ENCODE results near the gene KLHL2. TPM values are rescaled to one million over a fixed set of nuclear protein-coding genes. Genes with fewer than 3 reads are reported as not detected.
"Not testable (repeated sequence)": the region's sequence is repeated elsewhere in the genome, so short reads cannot be mapped to it uniquely, and the experiment has no call there.

Gene KLHL2
- total RNA-seq, 2 donors from 2014 or later = 23.8 to 26.6 TPM

DNA sequence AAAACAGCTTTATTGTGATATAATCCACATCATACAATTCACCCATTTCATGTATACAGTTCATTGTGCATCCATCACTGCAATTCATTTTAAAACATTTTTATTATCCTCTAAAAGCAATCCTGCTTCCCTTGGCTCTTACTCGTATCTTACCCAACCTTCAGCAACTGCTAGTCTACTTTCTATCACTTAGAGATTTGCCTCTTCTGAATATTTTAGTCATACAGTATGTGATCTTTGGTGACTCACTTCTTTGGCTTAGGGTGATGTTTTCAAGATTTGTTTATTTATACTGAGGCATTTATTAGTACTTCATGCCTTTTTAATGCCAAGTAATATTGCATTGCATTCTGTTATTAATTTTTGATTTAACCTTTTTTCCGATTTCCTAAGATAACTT, 105.1 kb downstream of the KLHL2 start:
- intact Hi-C loops (cut with DNase I) = no loop called here
- no peak for DNase-seq (ENCODE audit: low spot score)

DNA sequence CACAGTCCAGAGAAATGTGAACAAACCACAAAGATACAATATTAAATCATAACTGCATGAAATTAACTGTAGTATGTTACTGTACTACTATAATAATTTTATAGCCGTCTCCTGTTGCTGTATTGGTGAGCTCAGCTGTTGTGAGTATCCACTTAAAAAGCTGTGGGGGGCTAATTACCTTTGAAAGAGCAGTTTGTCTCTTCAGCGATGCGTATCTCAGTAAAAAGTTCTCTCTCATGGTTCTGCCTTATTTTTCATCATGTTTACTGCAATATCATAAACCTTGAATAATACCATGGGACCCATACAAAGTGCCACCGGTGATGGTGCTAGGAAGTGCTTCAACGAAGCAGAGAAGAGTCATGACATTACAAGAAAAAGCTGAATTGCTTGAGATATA, 111.7 kb downstream of the KLHL2 start:
- intact Hi-C loops (cut with DNase I) = no loop called here
- DNase-seq (ENCODE audit: low spot score) = no peak

DNA sequence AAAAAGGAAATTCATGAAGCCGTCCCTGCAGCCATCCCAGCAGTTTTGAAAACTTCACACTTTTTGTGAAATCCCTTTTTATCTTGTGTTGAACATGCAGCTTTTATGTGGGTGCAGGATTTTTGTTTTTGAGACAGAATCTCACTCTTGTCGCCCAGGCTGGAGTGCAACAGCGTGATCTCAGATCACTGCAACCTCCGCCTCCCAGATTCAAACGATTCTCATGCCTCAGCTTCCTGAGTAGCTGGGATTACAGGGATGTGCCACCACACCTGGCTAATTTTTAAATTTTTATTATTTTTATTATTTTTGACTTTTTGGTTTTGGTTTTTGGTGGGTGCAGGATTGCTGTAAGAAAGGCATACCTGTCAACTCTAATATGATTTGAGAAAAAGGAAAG, 112.1 kb downstream of the KLHL2 start:
- intact Hi-C loops (cut with DNase I) = no loop called here
- DNase-seq (ENCODE audit: low spot score) = no peak

DNA sequence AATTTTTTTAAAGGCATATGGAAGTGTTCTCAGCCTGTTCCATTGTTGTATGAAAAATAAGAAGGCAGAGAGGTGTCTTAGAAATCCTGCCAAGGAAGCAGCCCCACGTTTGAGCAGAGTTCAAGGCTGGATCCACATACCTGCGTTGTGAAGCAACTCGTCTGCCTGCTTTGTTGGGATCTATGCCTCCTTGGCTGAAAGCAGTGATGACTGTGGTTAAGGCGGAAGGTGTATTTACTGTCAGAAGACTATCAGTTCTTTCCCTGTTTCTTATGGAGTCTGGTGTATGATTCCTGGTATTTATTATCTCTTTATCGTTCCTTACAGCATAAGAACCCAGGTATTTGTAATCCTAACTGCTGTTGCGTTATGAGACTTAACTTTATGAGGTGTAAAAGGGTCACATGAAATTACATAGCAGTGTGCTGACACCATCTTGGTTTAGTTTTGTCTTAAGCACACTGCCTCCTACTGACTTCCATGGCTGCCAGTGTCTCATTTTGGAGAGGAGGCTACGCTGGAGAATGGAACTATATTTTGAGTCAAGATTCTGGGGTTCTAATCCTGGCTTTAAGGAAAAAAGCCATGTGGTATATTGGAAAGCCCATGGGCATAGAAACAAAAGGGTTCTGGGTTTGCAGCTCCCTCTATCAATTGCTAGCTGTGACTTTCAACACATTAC, 117.0 kb downstream of the KLHL2 start:
- intact Hi-C loops (cut with DNase I) = loop anchor here in 1 of 2 donors (10.0 kb wide), 1 partner anchor 120 kb away; the partner anchor contains the start of gene KLHL2
- no peak for DNase-seq (ENCODE audit: low spot score)

DNA sequence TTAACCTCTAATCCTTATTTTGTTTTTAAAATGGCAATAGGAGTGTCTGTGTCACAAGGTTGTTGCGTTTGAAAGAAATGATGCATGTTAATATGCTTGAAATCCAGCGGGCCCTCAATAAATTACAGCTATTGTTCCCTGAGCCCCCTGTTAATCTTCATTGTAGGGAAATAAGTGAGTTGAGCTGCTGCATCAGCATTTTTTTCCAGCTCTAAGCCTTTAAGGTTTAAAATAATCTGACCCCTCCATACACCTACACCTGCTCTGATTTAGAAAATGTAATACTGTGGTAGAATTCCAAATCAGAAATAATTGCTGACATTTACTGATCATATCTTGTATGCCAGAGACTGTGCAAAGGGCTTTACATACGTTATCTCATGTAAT, 117.5 kb downstream of the KLHL2 start:
- no peak for DNase-seq (ENCODE audit: low spot score)
- intact Hi-C loops (cut with DNase I) = loop anchor here in 1 of 2 donors (10.0 kb wide), 1 partner anchor 120 kb away; the partner anchor contains the start of gene KLHL2

DNA sequence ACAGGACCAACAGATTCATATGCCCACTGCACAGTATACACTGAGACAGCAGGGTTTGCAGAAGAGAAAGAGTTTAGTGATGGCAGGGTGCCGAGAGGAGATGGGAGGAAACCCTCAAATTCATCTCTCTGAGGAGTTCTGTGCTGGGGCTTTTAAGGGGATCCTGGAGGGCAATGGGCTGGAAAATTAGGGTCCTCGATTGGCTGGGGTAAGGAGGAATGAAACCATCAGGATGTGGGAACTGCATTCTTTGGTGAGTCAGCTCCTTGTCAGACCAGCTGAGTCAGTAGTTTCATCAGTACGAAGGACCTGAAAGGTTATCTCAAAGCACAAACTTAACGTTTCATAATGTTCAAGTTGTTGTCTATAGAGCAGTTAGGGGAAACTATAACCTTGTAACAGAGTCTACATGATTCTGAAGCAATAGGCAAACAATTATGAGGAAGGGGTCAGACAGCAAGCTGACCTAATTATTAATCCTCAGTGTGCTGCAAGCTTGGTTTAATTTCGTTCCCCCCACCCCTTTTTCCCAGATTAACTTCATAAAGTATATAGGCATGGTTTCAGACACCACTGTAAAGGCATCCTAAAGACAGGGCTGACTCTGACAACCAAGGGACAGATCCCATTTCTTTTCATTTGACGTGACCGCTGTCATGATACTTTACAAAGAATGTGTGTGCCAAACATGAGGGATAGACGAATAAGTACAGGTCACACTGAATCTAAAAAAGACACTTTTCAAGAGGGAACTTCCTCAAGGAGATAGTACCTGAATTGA, 118.6 kb downstream of the KLHL2 start:
- intact Hi-C loops (cut with DNase I) = loop anchor here in 1 of 2 donors (10.0 kb wide), 1 partner anchor 121 kb away; the partner anchor contains the start of gene KLHL2

DNA sequence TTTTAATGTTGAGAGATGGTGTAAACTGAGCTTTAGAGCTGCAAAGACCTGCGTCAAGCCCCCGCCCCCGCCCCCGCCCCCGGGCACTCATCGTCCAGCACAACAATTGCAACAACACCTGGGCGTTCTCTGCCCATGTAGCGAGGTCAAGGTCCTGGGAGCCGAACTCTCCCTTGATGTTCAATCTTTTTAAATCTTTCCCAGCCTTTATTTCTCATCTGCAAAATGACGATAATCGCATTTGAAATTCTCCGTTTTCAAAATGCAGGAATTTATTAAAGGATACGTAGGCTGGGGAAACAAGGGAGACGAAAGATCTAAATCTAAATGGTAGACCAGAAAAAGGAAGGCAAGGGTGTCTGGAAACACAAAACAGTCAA, 119.5 kb downstream of the KLHL2 start:
- no peak for DNase-seq (ENCODE audit: low spot score)
- intact Hi-C loops (cut with DNase I) = loop anchor here in 1 of 2 donors (10.0 kb wide), 1 partner anchor 122 kb away; the partner anchor contains the start of gene KLHL2

More for the DNA sequence above, 118.6 kb downstream of the KLHL2 start:
- no peak for DNase-seq (ENCODE audit: low spot score)

DNA sequence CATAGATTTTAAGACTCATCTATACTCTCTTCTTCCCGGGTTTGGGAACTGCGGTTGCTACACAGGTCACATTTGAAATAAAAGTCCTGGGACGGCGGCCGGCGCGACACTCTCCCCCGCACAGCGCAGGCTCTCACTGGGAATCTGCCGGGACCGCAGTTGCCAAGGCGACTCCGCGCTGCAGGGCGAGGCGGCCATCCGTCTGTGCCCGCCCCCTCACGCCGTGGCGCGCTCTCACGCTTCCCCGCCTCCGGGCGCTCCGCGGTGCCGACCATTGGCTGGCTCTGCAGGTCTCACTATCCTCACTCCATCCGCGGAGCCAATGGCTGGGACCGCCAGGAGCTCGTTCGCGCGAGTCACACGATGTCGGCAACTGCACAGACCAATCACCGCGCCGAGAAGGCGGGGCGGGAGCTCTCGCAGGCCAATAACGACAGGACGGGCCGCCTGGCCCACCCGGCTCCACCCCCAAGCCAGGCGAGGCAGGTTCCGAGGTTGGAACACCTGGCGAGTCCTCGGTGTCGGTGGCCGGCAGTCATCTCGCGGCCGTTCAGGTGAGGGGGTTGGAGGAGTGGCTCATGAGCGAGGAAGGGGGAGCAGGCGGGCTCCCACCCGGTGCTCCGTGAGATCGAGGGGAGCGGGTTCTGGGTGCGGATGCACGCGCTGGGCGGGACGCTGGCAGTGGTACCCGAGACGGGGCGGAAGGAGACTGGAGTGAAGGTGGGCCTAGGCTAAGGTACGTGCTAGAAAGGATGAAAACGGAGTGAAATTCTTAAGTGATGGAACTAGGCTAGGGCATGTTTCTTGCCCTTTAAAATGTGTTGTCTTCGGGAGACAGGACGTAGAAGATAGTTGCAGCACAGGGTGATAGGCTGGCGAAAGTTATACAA, 120.1 kb downstream of the KLHL2 start, which contains the start of gene MSMO1:
Gene MSMO1, plus strand, starts transcription at position 459 of the 890 bp plus-strand sequence. CDS start 5,702 bp downstream, outside the sequence.
- DNase-seq (ENCODE audit: low spot score) = peak; percentile 100
- intact Hi-C loops (cut with DNase I) = loop anchor here in 1 of 2 donors (10.0 kb wide), 1 partner anchor 123 kb away; the partner anchor contains the start of gene KLHL2

DNA sequence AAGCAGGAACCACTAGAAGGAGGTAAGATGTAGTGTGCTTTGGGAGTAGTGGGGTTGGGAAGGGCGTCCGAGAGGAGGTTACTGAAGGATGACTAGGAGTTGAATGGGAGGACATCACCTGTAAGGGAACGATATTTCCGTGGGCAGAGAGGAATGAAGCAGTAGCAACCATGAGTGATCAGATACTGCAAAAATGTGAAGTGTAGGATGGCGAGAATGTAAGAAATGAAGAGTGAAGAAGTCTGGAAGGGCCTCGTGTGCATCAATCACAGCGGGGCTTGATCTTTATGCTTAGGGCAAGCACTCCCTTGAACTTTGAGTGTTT, 120.7 kb downstream of the KLHL2 start:
- DNase-seq (ENCODE audit: low spot score) = no peak
- intact Hi-C loops (cut with DNase I) = loop anchor here in 1 of 2 donors (10.0 kb wide), 1 partner anchor 123 kb away; the partner anchor contains the start of gene KLHL2

DNA sequence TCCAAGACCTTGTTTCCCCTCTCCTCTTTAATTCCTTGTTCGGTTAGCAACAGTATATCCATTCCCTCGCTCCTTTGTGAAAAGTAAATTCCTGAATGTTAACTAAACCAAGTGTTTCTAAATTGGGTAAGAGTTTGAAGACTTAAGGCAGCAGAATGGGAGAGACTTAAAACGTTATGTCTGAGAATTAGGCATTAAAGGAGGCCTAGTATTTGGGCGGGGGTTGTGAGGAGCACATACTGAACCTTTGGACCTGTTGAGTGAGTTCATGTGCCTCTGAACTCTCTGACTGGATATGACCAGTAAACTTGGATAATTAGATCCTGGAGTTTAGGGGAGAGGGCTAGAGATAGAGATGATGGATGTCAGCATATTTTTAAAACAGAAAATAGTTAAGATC, 121.3 kb downstream of the KLHL2 start:
- no peak for DNase-seq (ENCODE audit: low spot score)
- intact Hi-C loops (cut with DNase I) = loop anchor here in 1 of 2 donors (10.0 kb wide), 1 partner anchor 124 kb away; the partner anchor contains the start of gene KLHL2

DNA sequence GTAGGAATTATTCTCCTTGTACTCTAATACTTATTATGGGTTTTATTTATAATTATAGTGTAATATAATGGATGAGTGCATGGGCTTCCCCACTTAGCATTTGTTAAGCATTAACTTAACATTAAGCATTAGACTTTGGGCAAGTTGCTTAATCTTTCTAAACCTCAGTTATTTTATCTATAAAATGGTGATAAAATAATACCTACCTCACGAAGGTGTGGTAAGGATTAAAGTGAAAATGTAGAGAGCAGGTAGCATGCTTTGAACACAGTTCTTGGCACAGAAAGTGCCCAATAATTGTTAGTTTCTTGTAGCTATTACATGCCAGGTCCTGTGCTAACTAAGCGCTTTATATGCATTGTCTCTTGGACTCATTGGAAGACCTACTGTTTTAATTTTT, 122.7 kb downstream of the KLHL2 start:
- no peak for DNase-seq (ENCODE audit: low spot score)
- intact Hi-C loops (cut with DNase I) = no loop called here

DNA sequence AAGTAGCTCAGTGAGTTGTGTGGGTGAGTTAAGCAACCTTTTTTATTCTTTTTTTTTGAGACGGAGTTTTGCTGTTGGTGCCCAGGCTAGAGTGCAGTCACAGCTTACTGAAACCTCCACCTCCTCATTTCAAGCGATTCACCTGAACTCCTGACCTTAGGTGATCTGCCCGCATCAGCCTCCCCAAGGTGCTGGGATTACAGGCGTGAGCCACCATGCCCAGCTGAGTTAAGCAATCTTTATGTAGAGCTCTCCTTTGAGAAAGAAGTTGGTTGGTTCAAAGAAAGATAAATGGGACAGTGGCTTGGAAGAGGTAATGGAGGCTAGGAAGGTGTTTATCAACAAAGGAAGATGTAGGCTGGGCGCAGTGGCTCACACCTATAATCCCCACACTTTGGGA, 123.3 kb downstream of the KLHL2 start:
- DNase-seq (ENCODE audit: low spot score) = no peak
- intact Hi-C loops (cut with DNase I) = no loop called here

DNA sequence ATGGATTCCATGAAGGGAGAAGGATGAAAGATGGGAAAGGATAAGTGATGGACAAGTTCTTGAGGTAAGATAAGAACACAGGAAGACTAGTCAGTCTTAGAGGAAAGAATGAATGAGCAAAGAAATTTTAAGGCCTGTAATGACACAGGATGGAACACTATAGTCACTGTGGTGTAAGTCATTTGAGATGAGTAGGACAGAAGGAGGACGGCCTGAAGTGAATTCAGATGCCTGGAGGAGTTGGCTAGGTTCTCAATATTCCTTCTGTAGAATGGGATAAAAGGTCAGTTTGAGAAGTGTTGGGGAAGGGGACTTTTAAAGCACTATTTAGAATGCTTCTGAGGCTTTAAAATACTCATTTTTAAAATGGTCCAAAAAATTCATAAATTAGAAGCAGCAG, 124.0 kb downstream of the KLHL2 start:
- intact Hi-C loops (cut with DNase I) = no loop called here
- no peak for DNase-seq (ENCODE audit: low spot score)

DNA sequence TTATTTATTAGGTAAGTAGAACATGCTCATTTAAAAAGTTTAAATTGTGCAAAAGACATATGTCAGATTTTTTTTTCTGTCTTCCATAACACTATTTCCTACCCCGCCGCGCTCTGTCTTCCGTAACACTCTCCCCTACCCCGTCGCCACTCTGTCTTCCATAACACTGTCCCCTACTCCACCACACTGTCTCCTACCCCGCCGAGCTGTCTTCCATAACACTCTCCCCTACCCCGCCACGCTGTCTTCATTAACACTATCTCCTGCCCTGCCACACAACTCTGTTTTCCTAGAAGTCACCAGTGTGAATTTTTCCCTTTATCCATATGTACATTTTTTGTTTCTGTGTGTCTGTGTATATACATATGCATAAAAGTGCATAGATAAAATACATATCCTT, 124.5 kb downstream of the KLHL2 start:
- no peak for DNase-seq (ENCODE audit: low spot score)
- intact Hi-C loops (cut with DNase I) = no loop called here

DNA sequence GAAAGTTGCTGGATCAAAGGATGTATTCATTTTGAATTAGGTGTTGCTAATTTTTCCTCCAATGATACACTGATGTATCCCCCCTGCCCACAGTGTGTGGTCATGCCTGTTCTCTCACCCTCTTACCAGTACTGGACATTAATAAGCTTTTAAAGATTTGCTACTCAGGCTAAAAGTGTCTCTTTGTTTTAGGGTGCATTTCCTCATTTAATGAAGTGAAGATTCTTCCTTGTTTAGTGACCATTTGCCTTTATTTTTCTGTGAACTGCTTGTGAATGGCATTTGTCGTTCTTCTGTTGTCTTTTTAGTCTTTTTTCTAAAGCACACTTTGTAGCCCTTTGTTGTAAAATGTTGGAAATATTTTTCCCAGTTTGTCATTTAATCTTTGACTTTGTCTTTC, 125.1 kb downstream of the KLHL2 start:
- no peak for DNase-seq (ENCODE audit: low spot score)
- intact Hi-C loops (cut with DNase I) = no loop called here

DNA sequence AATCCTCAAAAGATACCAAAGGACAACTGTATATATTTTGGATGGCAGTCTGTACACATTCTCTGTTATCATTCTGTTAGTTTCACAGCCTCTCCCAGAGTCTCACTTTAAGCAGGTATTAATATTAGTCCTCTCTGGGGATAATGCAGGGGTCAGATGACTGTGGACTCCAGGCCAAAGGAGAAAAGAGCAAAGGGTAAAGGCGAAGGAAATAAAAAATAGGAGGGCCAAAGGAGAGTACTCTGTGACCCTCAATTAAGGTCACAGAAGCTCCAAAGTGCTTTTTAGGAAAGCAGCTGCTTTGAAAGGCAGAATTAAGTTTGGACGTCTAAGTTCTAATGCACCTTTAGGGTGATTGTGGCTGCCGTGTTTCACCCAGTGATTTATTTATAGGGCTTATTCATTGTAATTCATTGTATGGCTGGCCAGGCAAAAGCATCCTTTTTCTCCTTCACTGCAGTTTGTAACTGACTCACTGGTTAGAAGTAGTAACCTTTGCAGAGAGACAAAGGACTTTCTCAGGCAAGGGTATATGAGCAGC, 127.9 kb downstream of the KLHL2 start:
- no peak for DNase-seq (ENCODE audit: low spot score)
- intact Hi-C loops (cut with DNase I) = no loop called here

DNA sequence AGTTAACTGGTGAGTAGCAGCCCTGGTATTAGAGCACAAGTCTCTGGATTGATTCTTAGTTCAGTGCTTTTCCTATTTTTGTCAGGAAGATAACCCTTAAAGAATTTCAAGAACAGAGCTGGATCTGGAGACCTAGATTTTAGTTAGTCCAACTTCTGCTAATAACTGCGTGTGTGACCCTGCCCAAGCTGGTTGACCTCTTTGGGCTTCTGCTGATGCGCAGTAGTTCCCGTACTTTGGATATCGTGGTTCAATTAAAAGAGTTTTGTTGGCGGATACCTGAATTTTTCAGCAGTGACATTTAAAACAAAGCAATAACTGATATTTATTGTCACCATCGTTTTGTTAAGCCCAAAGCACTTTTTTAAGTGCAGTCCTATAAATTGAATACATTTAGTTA, 129.4 kb downstream of the KLHL2 start:
- no peak for DNase-seq (ENCODE audit: low spot score)
- intact Hi-C loops (cut with DNase I) = no loop called here

DNA sequence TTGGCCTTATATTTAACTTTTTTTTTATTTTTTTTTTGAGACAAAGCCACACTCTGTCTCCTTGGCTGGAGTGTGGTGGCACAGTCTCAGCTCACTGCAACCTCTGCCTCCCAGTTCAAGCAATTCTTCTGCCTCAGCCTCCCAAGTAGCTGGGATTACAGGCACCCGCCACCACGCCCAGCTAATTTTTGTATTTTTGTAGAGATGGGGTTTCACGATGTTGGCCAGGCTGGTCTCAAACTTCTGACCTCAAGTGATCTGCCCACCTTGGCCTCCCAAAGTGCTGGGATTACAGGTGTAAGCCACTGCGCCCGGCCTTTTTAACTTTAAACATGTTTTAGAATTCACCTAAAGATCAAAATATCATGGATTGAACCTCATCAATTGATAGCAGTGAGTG, 135.0 kb downstream of the KLHL2 start:
- DNase-seq (ENCODE audit: low spot score); intact Hi-C loops (cut with DNase I): not testable (repeated sequence)

Measured in posterior vena cava (tissue), 2 donors.